ENCODE results near the gene YTHDF1. TPM values are rescaled to one million over a fixed set of nuclear protein-coding genes. Genes with fewer than 3 reads are reported as not detected.

The YTHDF1 gene
- total RNA-seq, 1 experiment from 2014 or later, result 19.8 TPM

GRCh38 chr20:63186528-63187316 is 29.2 kb downstream of the YTHDF1 start:
- H3K27me3 ChIP-seq, result no peaks in the 10 kb centered on the region
- H3K4me3 ChIP-seq, result no peak overlapping the region
- DNase-seq, result peak; percentile 63

GRCh38 chr20:63186084-63186483 is 29.8 kb downstream of the YTHDF1 start:
- H3K4me3 ChIP-seq, result no peak overlapping the region
- no peak for DNase-seq

More at GRCh38 chr20:63186528-63187316, 29.2 kb downstream of the YTHDF1 start:
- no peaks in the 10 kb centered on the region for H3K9me3 ChIP-seq
- H3K36me3 ChIP-seq, result no peaks in the 10 kb centered on the region

GRCh38 chr20:63185215-63185796 is 30.6 kb downstream of the YTHDF1 start:
- DNase-seq, result no peak
- no peaks in the 10 kb centered on the region for H3K36me3 ChIP-seq
- no peaks in the 10 kb centered on the region for H3K9me3 ChIP-seq
- H3K27me3 ChIP-seq, result no peaks in the 10 kb centered on the region
- H3K4me3 ChIP-seq, result no peak overlapping the region

More at GRCh38 chr20:63186084-63186483, 29.8 kb downstream of the YTHDF1 start:
- Histone ChIP-seq H3K36me3 (no peaks in the 10 kb centered on the region), H3K27me3 (no peaks in the 10 kb centered on the region), H3K9me3 (no peaks in the 10 kb centered on the region)

GRCh38 chr20:63183422-63184146 is 32.3 kb downstream of the YTHDF1 start:
- Histone ChIP-seq H3K27me3 (peaks cover 9% of the 10 kb centered on the region), H3K36me3 (no peaks in the 10 kb centered on the region), H3K4me3 (no peak overlapping the region), H3K9me3 (no peaks in the 10 kb centered on the region)
- peak; percentile 30 for DNase-seq

GRCh38 chr20:63182946-63183415 is 33.0 kb downstream of the YTHDF1 start:
- Histone ChIP-seq H3K9me3 (no peaks in the 10 kb centered on the region), H3K36me3 (no peaks in the 10 kb centered on the region), H3K4me3 (no peak overlapping the region), H3K27me3 (peaks cover 15% of the 10 kb centered on the region)
- no peak for DNase-seq

GRCh38 chr20:63182425-63182824 is 33.5 kb downstream of the YTHDF1 start:
- no peaks in the 10 kb centered on the region for H3K36me3 ChIP-seq
- no peak for DNase-seq
- H3K4me3 ChIP-seq, result no peak overlapping the region
- H3K9me3 ChIP-seq, result no peaks in the 10 kb centered on the region
- peaks cover 20% of the 10 kb centered on the region for H3K27me3 ChIP-seq

- DNase-seq, result no peak
- H3K9me3 ChIP-seq, result no peaks in the 10 kb centered on the region
- no peaks in the 10 kb centered on the region for H3K36me3 ChIP-seq
- no peak overlapping the region for H3K4me3 ChIP-seq
- peaks cover 31% of the 10 kb centered on the region for H3K27me3 ChIP-seq
Measured at GRCh38 chr20:63181226-63181625, 34.7 kb downstream of the YTHDF1 start.

- peaks cover 37% of the 10 kb centered on the region for H3K27me3 ChIP-seq
- no peak for DNase-seq
- H3K9me3 ChIP-seq, result no peaks in the 10 kb centered on the region
Measured at GRCh38 chr20:63180569-63181185, 35.3 kb downstream of the YTHDF1 start.

GRCh38 chr20:63179687-63180568 is 36.0 kb downstream of the YTHDF1 start:
- no peak for DNase-seq
- peaks cover 44% of the 10 kb centered on the region for H3K27me3 ChIP-seq

More at GRCh38 chr20:63180569-63181185, 35.3 kb downstream of the YTHDF1 start:
- no peaks in the 10 kb centered on the region for H3K36me3 ChIP-seq
- no peak overlapping the region for H3K4me3 ChIP-seq

GRCh38 chr20:63178889-63179686 is 36.8 kb downstream of the YTHDF1 start:
- Histone ChIP-seq H3K4me3 (no peak overlapping the region; the same call in 1 of the 2 replicates), H3K27me3 (peaks cover 52% of the 10 kb centered on the region), H3K36me3 (no peaks in the 10 kb centered on the region), H3K9me3 (no peaks in the 10 kb centered on the region)
- peak; percentile 48 for DNase-seq

More at GRCh38 chr20:63179687-63180568, 36.0 kb downstream of the YTHDF1 start:
- Histone ChIP-seq H3K4me3 (no peak overlapping the region), H3K9me3 (no peaks in the 10 kb centered on the region), H3K36me3 (no peaks in the 10 kb centered on the region)

- H3K4me3 ChIP-seq, result no peak overlapping the region
- H3K9me3 ChIP-seq, result no peaks in the 10 kb centered on the region
- H3K36me3 ChIP-seq, result no peaks in the 10 kb centered on the region
- DNase-seq, result peak; percentile 20
- H3K27me3 ChIP-seq, result peaks cover 59% of the 10 kb centered on the region
Measured at GRCh38 chr20:63178446-63178820, 37.5 kb downstream of the YTHDF1 start.

- Histone ChIP-seq H3K4me3 (no peak overlapping the region), H3K9me3 (no peaks in the 10 kb centered on the region), H3K27me3 (peaks cover 64% of the 10 kb centered on the region), H3K36me3 (no peaks in the 10 kb centered on the region)
- DNase-seq, result no peak
Measured at GRCh38 chr20:63177785-63178445, 38.0 kb downstream of the YTHDF1 start.

- Histone ChIP-seq H3K4me3 (no peak overlapping the region), H3K36me3 (no peaks in the 10 kb centered on the region), H3K27me3 (peaks cover 69% of the 10 kb centered on the region), H3K9me3 (no peaks in the 10 kb centered on the region)
- DNase-seq, result no peak
Measured at GRCh38 chr20:63177134-63177784, 38.7 kb downstream of the YTHDF1 start.

- peaks cover 75% of the 10 kb centered on the region for H3K27me3 ChIP-seq
- DNase-seq, result peak; percentile 23
- H3K36me3 ChIP-seq, result no peaks in the 10 kb centered on the region
- no peak overlapping the region for H3K4me3 ChIP-seq
- H3K9me3 ChIP-seq, result no peaks in the 10 kb centered on the region
Measured at GRCh38 chr20:63176427-63177133, 39.4 kb downstream of the YTHDF1 start.
